Cerebellar cortex (tissue), 1 donor: ENCODE results near the gene KIFC3.
"Not testable (repeated sequence)": the region's sequence is repeated elsewhere in the genome, so short reads cannot be mapped to it uniquely, and the experiment has no call there.

Source experiments
- DNase-seq: peaks from one replicate; pipeline ENCODE4 v3.0.0-alpha.2; 2015; ENCODE audit warnings: low spot score

KIFC3 gene

GRCh38 chr16:57753448-57754353 lies 48.6 kb downstream of the KIFC3 start:
- no peak for DNase-seq

DNA sequence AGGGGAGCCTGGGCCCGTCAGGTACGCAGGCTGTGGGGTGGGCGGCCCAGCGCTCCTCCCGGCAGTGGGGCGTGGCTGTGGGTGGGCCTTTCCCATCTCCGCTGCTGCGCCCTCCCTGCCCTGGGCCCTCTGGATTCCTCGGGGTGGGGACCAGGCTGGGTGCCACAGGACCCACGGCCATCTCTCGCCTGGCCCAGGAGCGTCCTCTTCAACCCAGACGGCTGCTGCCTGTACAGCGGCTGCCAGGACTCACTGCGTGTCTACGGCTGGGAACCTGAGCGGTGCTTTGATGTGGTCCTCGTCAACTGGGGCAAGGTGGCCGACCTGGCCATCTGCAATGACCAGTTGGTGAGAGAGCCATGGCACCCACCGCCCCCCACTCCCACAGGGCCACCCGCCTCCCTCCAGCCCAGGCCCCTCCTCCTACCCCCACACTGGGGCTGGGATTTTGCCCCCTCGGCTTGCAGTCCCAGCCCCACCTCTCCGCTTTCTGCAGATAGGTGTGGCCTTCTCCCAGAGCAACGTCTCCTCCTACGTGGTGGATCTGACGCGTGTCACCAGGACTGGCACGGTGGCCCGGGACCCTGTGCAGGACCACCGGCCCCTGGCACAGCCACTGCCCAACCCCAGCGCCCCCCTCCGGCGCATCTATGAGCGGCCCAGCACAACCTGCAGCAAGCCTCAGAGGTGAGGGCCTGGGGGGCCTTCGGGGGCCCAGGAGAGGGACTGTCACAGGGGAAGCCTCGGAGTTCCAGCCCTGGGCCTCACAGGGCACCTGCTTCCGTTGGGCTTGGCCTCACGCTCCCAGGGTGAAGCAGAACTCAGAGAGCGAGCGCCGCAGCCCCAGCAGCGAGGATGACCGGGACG lies 49.5 kb downstream of the KIFC3 start:
- DNase-seq: no peak

DNA sequence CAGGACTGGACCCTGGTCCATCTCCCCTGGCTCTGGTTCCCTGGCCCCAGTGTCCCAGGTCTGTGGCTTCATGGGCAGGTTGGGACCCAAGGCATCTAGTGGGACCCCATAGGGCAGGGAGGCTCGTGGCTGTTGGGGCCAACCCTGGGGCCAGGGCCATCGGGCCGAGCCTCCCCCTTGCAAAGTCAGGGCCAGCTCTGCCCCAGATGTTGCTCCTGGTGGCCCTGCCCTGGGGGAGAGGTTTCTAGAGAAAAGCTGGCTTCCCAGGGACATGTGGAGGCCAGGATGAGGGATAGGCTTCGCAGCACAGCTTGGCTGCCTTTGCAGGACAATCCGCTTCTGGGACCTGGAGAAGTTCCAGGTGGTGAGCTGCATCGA lies 50.1 kb downstream of the KIFC3 start:
- DNase-seq: no peak

- no peak for DNase-seq
Measured at GRCh38 chr16:57751539-57752202, 50.6 kb downstream of the KIFC3 start.

DNA sequence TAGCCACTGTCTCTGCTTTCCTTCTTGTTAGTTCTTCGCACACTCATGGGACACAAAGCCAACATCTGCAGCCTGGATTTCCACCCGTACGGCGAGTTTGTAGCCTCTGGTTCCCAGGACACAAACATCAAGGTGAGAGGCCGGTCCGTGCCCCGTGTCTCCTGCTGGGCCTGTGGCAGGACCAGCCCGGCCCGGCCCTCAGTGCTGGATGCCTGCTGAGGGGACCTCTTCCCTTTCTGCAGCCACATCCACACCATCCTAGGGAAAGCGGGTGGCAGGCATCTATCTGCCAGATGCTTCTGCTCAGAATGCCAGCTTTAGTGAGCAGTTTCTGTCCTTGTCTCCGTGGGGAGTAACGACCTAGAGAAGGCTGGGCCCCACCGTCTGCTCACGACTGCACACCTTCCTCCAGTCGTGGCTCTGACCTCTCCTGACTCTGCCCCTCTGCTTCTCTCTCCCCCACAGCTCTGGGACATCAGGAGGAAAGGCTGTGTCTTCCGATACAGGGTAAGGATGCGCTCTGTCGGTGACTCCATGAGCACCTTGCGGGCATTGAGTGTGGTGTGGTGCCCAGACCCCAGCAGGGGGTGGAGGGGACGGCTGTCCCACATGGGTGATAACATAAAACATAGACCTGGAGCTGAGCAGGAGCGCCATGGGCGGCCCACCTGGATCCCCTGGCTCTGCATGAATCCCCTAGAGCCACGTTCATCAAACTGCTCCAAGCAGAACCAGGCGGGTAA lies 51.3 kb downstream of the KIFC3 start:
- DNase-seq: no peak

- DNase-seq: no peak
Measured at GRCh38 chr16:57749856-57750452, 52.3 kb downstream of the KIFC3 start.

GRCh38 chr16:57749101-57749692 lies 53.1 kb downstream of the KIFC3 start:
- no peak for DNase-seq

DNA sequence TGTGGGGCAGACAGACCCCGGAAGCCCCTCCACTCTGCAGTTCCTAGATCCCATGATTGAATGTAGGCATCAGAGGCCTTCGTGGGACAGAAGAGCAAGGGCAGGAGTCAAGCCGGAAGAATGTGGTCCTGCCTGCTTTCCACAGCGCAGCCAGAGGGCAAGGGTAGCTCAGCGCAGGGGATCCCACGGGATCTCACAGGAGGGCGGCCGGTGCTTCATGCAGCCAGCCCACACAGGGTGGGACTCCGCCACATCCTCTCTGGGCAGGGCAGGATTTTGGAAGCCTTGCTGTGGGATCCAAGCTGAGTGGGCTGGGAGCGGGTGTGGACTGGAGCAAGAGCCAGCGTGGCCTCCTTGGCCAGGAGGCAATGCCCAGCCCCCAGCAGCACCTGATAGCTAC lies 53.7 kb downstream of the KIFC3 start:
- no peak for DNase-seq

DNA sequence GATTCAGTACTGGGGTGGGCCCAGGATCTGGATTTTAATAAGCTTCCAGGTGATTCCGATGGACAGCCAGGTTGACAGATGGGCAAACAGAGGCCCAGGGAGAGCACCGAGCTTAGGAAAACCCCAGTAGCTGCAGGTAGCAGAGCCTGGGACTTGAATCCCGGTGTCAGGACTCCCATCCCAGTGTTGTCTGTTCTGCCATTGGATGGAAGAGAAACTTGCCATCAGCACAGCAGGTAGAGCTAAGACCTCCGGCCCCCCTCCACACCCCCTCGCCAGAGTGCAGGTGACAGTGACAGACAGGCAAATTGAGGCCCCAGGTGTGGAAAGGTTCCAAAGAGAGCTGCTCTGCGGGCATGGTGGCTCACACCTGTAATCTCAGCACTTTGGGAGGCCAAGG lies 54.3 kb downstream of the KIFC3 start:
- DNase-seq: no peak

DNA sequence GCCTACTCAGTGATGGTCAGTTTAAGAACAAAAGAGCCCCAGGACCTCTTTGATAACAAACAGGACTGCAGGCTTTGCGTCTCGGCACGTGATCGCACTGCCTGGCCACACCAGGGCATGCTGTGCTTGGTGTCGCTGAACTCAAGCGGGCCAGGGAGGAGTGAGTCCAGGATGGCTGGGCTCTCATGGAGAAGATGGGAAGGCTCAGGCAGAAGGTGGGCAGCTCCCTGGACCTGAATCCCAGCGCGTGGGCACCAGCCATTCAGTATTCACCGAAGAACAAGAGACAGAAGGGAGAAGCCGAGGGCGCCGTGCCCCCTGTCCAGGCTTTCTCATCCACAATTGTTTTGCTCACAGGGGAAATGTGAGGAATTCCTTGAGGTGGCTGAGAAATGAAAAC lies 54.8 kb downstream of the KIFC3 start:
- DNase-seq: no peak

DNA sequence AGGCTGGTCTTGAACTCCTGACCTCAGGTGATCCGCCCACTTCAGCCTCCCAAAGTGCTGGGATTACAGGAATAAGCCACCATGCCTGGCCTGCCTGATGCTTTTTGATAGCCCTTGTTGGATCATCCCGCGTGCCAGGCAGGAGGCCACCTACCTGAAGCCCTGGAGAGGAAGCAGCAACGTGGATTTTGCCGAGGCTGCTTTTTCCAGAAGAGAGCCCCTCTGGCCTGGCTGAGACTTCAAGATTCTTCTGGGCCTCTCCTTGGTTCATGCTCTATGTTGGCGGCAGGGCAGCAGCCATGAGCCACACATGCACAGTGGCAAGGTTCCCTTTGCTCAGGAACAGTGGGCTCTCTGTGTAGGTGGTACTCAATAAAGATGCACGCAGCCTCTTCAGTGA lies 55.2 kb downstream of the KIFC3 start:
- DNase-seq: no peak

DNA sequence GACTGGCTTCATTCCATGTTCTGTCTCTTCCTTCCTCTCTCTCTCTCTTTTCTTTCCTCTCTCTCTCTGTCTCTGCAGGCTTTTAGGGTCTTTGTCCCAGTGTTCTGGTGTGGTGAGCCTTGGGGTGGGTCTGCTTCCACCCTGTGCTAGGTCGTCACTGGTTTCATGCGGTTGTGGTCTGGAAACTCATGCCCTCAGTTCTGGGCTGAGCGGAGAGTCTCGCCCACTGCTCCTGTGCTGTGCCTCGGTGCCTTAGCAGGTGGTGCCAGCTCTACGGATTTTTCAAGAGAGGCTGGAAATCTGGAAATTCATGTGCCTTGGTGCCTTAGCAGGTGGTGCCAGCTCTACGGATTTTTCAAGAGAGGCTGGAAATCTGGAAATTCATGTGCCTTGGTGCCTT lies 56.0 kb downstream of the KIFC3 start:
- not testable (repeated sequence) for DNase-seq

DNA sequence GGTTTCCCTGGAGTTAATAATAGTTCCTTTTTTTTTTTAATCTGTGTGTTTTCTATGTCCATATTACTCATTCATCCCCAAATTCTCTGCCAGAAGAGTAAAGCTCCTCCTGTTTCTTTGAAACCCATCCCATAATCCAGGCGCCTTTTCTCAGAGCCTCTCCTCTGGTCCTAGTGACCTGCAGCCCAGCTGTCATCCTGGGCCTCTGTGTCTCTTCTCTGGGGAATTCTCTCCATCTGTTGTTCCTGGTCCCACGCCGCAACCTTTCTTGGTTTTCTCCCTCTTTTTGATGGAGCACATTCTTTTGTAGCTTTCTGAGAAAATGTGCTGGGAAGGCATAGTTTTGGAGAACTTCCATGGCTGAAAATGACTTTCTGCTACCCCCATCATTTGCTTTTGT lies 56.5 kb downstream of the KIFC3 start:
- no peak for DNase-seq

DNA sequence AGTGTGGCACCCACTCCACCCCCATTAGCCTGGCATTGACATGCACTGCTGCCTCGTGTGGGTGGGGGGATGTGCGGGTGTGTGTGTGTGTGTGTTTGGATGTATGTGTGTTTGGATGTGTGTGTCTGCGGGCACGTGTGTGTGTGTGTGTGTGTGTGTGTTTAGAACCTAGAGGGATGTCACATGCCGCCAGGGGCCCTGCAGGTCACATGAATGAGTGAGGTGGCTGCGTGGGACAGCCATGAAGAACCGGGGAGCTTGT lies 57.7 kb downstream of the KIFC3 start:
- no peak for DNase-seq

DNA sequence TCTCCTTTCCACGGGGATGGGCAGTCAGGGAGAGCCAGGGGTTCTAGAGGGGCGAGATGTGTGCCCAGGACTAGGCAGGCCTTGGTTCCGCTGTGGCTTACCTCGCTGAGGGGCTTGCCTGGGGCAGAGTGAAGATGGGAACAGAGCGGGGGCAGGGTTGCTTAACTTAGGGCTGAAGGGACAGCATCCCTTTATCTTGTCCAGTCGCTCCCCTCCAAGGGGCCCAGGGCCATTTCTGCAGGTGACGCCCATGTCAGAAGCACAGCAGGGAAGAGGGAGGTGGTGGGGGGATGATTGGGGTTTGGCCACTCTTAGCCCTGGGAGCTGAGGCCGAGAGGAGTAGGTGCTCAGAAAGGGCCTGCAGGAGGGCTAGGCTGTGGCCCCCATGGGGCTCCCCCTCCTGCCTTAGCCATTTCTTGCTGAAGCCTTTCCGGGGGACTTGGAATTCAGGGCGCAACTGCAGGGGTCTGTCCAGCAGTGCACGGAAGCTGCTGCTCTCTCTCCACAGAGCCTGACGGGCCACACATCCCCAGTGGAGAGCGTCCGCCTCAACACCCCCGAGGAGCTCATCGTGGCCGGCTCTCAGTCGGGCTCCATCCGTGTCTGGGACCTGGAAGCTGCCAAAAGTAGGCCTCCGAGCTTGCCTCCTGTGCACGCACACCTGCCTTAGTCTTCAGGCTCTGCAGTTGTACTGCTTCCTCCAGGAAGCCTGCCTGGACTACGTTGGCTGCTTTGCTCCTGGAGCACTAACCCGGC lies 58.2 kb downstream of the KIFC3 start:
- DNase-seq: no peak

- DNase-seq: no peak
Measured at GRCh38 chr16:57743458-57743857, 58.8 kb downstream of the KIFC3 start.

DNA sequence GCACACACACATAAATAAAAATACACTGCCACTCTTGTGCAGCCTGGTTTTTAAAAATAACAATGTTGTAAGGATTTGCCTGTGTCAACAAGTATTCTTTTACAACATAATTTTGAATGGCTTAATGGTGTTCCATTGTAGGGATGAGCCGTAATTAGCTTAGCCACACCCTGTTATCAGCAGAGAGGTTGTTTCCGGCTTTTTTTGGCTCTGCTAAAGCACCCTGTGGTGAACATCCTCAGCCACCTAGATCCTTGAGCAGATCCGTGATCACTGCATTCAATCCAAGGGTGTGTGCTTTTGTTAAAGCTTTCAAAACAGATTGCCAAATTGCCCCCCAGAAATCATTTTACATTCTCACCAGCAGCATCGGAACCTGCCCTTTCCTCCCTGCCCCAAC lies 59.7 kb downstream of the KIFC3 start:
- no peak for DNase-seq

DNA sequence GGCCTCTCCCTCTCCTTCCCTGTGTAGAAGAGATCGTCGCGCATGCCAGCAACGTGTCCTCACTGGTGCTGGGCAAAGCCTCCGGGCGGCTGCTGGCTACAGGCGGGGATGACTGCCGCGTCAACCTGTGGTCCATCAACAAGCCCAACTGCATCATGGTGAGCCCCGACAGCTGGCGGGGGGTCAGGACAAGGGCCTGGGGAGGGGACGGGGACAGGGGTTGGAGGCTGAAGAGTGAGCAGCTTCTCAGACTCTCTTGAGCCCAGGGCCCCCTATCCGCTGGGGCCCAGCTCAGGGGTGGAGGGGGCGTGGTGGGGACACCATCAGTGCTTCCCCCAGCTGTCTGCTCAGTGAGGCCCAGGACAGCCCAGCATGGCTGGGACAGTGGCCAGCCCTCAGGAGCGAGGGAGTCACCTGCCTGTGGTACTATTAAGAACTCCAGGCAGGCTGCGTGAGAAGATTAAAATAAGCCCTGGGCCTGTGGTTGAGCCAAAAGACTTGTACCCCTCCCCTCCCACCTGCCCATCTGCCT lies 60.6 kb downstream of the KIFC3 start:
- peak; percentile 20 for DNase-seq

- DNase-seq: no peak
Measured at GRCh38 chr16:57740423-57741071, 61.7 kb downstream of the KIFC3 start.
